Body of pancreas (tissue), 4 donors: ENCODE results near the gene CCDC102B. TPM values are rescaled to one million over a fixed set of nuclear protein-coding genes. Genes with fewer than 3 reads are reported as not detected.
"Not testable (repeated sequence)": the region's sequence is repeated elsewhere in the genome, so short reads cannot be mapped to it uniquely, and the experiment has no call there.

ENCODE experiments used
- ATAC-seq: fragments of 150-250 bp; one replicate; pipeline ENCODE4 v1.9.1; 2016
- DNase-seq, 4 donors: peaks; one replicate each; pipeline ENCODE4 v3.0.0-alpha.2; 2019
- H3K27ac ChIP-seq, 4 donors: fragments of 200-600 bp; sonication (generic); 1 replicate in 3 of 4; 2 replicates in 1 of 4; pipeline versions ENCODE4 v1.5.1 to v1.6.1; 2016 to 2019; ENCODE audit warnings: mild to moderate bottlenecking in 1 of 4, mixed read lengths in 1 of 4, moderate library complexity in 1 of 4
- H3K27me3 ChIP-seq, 2 donors: fragments of 200-600 bp; sonication (generic); one replicate each; pipeline ENCODE4 v1.6.0; 2016; ENCODE audit warnings: mild to moderate bottlenecking in 1 of 2
- H3K36me3 ChIP-seq, 2 donors: fragments of 200-600 bp; sonication (generic); replicated peaks in 1 of 2; 2 replicates each; pipeline ENCODE4 v1.5.1; 2016; ENCODE audit warnings: low read depth in 2 of 2; ENCODE audit not compliant: insufficient read depth in 1 of 2
- H3K4me1 ChIP-seq: fragments of 200-600 bp; sonication (generic); one replicate; pipeline ENCODE4 v1.6.0; 2016
- H3K4me3 ChIP-seq, 2 donors: fragments of 200-600 bp; sonication (generic); 1 replicate in 1 of 2; 2 replicates in 1 of 2; pipeline ENCODE4 v1.5.1; 2016 to 2019
- H3K9me3 ChIP-seq, 3 donors: fragments of 200-600 bp; sonication (generic); 1 replicate in 2 of 3; 2 replicates in 1 of 3; pipeline ENCODE4 v1.5.1; 2016
- CTCF ChIP-seq, 7 experiments: fragments of 450-650 bp in 4 of 7; fragments of 200-600 bp in 3 of 7; sonication (generic) in 3 of 7; IDR thresholded peaks; one replicate each; pipeline ENCODE4 v1.5.1; 2016 to 2019; ENCODE audit warnings: antibody characterized with exemption in 7 of 7
- POLR2A ChIP-seq, 3 donors: fragments of 450-650 bp; IDR thresholded peaks; one replicate each; pipeline ENCODE4 v1.6.1; 2016; ENCODE audit warnings: antibody characterized with exemption in 3 of 3, mild to moderate bottlenecking in 2 of 3
- whole genome bisulfite sequencing, 2 donors: methylation state at CpG; one replicate each; pipeline ENCODE4 v1.1.5; 2017; 5-methylcytosine and 5-hydroxymethylcytosine counted together
- intact Hi-C: fragments of 100-400 bp; cut with DNase I; formaldehyde crosslinking; loops from one replicate; pipeline ENCODE4 v1.15.1; 2023
- total RNA-seq, 2 donors: library from RNA; depleted of rRNA; stranded (reverse); fragments of >200 nt; gene quantifications; one replicate each; pipeline ENCODE4 v1.1.0, GENCODE V29; 2016

Gene CCDC102B
- total RNA-seq, 2 donors from 2014 or later = 4.9 to 6.3 TPM

GRCh38 chr18:69002233-69002632 is 204.4 kb downstream of the CCDC102B start:
- WGBS, 2 donors = 80 to 87% methylated on average over 6 of the region's 6 CpGs
- intact Hi-C loops = no loop called here

GRCh38 chr18:69006212-69006611 is 208.3 kb downstream of the CCDC102B start:
- H3K36me3 ChIP-seq, ATAC-seq, H3K27me3 ChIP-seq, H3K4me1 ChIP-seq, H3K4me3 ChIP-seq, intact Hi-C loops, H3K27ac ChIP-seq, DNase-seq, H3K9me3 ChIP-seq: not testable (repeated sequence)
- WGBS, 2 donors = 87 to 90% methylated on average over 4 of the region's 4 CpGs

More at GRCh38 chr18:69002233-69002632, 204.4 kb downstream of the CCDC102B start:
- H3K27ac ChIP-seq = no peak overlapping the region
- no peaks in the 10 kb centered on the region for H3K27me3 ChIP-seq
- no peaks in the 10 kb centered on the region for H3K4me1 ChIP-seq
- H3K4me3 ChIP-seq = no peak overlapping the region
- no peaks in the 10 kb centered on the region for H3K36me3 ChIP-seq
- H3K9me3 ChIP-seq = no peaks in the 10 kb centered on the region
- TF ChIP-seq POLR2A (IDR thresholded peaks at IDR 0.05) (no peak), CTCF (IDR thresholded peaks at IDR 0.05) (no peak)
- DNase-seq (no peak), ATAC-seq (no peak)

GRCh38 chr18:69008538-69008937 is 210.7 kb downstream of the CCDC102B start:
- Histone ChIP-seq H3K9me3 (no peaks in the 10 kb centered on the region), H3K4me1 (no peaks in the 10 kb centered on the region), H3K36me3 (no peaks in the 10 kb centered on the region), H3K27me3 (no peaks in the 10 kb centered on the region), H3K27ac (no peak overlapping the region), H3K4me3 (no peak overlapping the region)
- intact Hi-C loops = no loop called here
- TF ChIP-seq CTCF (IDR thresholded peaks at IDR 0.05) (no peak), POLR2A (IDR thresholded peaks at IDR 0.05) (no peak)
- ATAC-seq = no peak
- 60 to 71% methylated on average over 5 of the region's 5 CpGs for WGBS, 2 donors
- DNase-seq = no peak

GRCh38 chr18:69021211-69021805 is 223.4 kb downstream of the CCDC102B start:
- 57 to 68% methylated on average over 8 of the region's 8 CpGs for WGBS, 2 donors
- no peak for TF ChIP-seq CTCF (IDR thresholded peaks at IDR 0.05)
- TF ChIP-seq POLR2A (IDR thresholded peaks at IDR 0.05) = no peak

GRCh38 chr18:69022426-69022825 is 224.5 kb downstream of the CCDC102B start:
- Histone ChIP-seq H3K9me3 (no peaks in the 10 kb centered on the region), H3K4me1 (no peaks in the 10 kb centered on the region), H3K36me3 (no peaks in the 10 kb centered on the region), H3K4me3 (no peak overlapping the region), H3K27ac (no peak overlapping the region), H3K27me3 (no peaks in the 10 kb centered on the region)
- TF ChIP-seq POLR2A (IDR thresholded peaks at IDR 0.05) (no peak), CTCF (IDR thresholded peaks at IDR 0.05) (no peak)
- WGBS, 2 donors = 48 to 69% methylated on average over 1 of the region's 1 CpG
- intact Hi-C loops = no loop called here
- no peak for ATAC-seq
- no peak for DNase-seq

More at GRCh38 chr18:69021211-69021805, 223.4 kb downstream of the CCDC102B start:
- DNase-seq (no peak), ATAC-seq (no peak)
- H3K4me1 ChIP-seq = no peaks in the 10 kb centered on the region
- H3K4me3 ChIP-seq = no peak overlapping the region
- no peak overlapping the region for H3K27ac ChIP-seq
- no peaks in the 10 kb centered on the region for H3K36me3 ChIP-seq
- no peaks in the 10 kb centered on the region for H3K9me3 ChIP-seq
- intact Hi-C loops = no loop called here
- H3K27me3 ChIP-seq = no peaks in the 10 kb centered on the region
